HG03460 (cell line): ENCODE results near the gene MTHFD1L.
"Not testable (repeated sequence)": the region's sequence is repeated elsewhere in the genome, so short reads cannot be mapped to it uniquely, and the experiment has no call there.

Source experiments
- ATAC-seq: cut with Tn5 transposase; IDR thresholded peaks from one replicate; pipeline ENCODE4 v1.9.1; 2021; ENCODE audit not compliant: unreplicated experiment

The MTHFD1L gene

DNA sequence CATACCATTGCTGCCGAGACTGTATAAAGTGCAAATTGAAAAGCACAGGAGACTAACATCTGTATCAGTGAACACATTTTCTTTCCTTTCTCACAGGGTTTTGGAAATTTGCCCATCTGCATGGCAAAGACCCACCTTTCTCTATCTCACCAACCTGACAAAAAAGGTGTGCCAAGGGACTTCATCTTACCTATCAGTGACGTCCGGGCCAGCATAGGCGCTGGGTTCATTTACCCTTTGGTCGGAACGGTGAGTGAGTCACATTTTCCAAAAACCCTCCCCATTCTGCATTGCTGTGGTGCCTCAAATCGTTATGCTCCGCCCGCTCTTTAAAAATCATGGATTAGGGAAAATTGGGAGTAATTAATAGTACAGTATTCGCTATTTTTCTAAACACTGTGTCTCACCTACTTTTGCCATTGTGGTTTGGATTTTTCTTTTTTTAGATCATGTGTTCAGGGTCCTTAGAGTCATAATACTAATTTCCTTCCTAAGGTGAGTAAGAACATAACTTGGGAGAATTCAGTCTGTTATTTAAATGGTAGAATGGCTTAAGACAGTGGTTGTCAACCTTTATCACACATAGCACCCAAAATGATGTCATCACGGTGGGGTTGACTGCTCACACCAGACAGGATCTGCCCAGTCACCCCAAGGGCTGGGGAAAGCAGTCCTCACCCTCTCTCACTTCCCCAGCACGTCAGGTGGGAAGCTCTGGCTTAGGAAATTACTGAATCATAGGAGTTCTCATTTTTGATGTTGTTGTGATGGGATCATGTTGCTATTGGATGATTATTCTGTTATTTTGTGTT is 171.6 kb downstream of the MTHFD1L start:
- no peak for ATAC-seq

DNA sequence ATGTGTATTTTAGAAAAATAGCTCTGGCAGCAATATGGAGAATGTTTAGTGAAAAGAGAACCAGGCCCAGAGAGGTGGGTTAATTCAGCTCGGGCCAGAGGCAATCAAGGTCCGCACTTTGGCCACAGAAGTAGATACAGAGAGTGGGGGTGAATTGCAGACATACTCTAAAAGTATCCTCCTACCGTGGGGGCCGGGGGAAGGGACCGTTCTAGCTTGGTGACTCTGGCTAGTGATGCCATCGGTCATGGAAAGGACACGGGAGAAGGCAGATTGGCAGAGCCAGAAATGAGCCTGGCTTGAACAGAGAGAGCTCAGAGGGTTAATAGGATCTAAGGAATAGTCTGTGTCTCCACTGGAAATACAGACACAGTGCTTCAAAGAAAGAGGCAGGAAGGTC is 173.1 kb downstream of the MTHFD1L start:
- ATAC-seq = no peak

DNA sequence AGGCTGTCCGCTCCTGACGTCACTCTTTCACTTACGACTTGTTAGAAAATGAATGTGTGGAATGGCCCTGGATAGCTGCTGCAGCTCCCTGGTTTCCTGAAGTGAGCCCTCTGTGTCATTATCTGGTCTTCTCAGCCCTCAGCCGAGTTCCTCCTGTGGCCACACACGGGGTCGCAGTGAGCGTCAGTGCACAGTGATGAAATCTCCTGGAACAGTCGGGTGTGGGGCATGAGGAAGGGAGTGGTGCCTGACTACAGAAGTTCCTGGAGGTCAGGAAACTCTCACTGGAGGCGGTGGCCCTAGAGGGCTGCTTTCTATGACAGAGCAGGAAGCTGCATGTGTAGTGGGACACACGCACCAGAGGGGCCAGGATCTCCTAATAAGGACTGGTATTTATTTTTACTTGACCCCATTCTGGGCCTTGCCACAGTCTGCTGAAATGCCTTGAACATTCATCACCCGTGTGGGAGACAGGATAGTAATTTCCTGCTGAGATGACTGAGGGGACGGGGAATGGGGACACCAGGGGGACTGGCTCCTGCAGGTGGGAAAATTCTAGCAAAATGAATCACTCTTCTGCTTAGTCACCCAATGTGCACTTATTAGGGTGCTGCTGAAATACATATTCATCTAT is 175.5 kb downstream of the MTHFD1L start:
- not testable (repeated sequence) for ATAC-seq

DNA sequence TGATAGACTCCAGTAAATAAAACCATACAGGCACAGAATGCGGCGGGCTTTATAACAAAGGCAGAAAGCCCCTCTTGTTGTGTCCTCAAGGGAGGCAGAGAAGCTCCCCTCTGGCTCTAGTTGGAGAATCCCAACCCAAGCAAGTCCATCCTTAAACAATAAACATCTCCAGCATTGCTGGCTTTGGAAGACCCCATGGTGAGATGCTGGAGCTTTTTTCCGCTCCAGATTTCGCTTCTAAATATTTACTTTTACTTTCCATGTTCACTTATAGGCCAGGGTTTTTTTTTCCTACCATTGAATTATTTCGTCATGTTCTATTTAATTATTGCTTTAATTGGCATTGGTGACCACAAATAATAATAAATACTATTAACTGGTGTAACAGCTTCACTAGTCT is 176.2 kb downstream of the MTHFD1L start:
- no peak for ATAC-seq

DNA sequence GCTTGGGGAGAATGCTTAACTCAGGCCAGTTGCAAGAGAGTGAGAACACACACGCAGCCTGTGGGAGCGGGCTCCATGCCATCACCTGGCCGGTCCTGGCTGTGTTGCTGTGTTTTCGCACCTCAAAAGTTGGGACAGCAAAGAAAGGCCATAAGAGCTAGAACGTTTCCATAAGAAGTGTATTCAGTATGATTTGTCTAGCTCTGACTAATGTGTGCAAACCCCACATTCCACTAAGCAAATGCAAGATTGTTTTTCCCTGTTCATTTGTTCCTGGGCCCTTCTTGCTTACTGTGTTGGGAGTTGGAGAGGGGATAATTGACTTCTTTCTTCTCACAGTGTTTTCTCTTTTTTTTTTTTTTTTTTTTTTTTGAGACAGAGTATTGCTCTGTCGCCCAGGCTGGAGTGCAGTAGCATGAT is 177.4 kb downstream of the MTHFD1L start:
- not testable (repeated sequence) for ATAC-seq

DNA sequence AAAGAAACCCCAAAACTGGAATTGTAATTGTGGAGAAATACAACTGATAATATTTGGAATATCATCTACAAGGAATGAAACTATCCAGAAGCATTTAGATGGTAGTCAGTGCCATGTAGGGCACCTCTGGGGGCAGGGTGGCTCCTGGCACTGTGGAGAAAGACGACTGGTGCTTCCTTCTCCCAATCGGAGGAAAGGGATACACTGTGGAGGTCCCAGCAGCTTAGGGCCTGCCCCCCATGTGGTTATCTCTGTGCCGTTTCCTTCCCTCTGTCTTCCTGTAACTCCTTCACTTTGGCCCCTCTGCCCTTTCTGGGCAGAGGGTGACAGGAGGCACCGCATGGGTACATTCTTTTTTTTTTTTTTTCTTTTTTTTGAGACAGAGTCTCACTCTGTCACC is 178.4 kb downstream of the MTHFD1L start:
- no peak for ATAC-seq

DNA sequence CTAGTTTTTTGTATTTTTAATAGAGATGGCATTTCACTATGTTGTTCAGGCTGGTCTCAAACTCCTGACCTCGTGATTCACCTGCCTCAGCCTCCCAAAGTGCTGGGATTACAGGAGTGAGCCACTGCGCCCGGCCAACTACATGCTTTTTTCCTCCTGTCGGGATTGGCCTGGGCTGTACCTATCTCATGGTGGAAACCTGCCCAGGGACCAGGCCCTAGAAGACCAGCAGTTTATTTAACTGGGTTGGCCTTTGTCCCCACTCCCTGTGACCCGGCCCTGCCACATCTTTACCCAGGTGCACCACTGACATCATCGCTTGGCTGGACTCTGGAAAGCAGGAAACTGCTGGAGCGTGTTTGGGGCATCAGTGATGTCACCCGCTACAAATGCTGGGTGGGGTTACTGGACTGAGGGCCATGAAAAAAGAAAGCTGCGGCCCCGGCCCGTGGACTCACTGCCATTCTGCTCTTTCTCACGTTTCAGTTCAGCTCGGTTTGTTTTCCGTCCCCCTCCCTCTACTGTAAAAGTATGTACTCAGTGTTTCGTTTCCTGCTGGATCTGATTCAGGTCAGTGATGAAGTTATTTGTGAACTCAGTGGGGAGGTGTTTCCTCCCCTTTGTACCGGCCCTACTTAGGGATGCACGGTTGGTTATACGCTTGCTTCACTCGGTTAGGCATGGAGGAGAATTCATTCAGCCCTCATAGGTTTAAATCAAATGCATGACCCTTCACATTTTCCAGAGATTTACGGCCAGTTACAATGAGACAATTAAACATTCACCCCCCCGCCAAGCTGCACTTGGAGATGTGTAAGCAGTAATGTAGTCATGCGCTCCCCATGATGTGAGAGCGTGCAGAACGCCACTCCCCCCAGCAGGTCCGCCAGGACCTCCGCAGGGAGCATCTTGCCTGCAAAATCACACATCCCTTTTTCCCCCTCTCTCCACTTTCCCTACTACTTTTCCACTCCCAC is 179.3 kb downstream of the MTHFD1L start:
- ATAC-seq = no peak

DNA sequence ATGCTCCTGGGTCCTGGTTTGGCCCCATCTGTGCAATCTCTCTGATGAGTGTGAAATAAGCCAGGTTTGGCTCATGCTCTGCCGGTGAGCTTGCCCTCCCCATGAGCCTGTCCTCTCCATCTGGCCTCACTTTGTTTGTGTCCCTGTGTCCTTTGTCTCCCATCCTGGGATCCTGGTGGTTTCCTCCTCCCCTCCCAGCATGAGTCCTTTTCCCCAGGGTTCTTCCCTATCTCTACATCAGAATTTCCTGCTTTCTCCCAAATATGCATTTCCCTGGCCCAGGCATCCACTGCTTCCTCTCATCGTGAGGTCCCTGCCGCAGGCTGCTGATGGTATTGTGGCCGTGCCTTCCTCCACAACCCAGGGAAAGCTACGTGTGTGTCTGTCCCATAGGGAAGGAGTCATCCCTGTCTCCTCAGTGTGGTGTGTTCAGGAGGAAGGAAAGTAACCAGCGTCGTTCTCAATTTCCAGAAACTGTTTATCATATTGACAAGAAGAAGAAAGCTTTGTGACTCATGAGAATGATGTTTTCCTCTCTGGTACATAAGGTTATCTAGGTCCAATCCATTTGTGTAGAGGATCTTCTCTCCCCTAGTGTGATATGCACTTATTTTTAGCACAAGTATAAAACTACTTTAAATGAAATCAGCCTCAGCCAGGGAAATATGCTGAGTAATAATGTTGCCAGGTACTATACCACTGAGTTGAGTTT is 180.2 kb downstream of the MTHFD1L start:
- ATAC-seq = not testable (repeated sequence)

DNA sequence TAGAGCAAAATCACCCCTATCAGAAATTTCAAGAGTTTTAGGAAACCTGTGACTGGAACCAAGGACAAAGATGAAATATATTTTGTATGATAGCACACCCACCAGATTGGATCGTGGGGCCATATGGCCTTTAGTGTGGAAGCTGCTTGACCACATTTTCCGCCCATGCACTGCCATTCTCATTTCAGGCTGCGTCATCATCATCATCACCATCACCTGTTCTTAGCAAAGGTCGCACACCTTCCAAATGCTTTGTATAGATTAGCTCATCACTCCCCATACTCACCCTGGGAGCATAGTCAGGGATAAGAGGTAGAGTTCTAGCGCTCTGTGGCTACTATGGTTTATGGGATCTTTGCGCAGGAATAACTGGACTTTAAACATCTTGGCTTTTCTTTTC is 185.7 kb downstream of the MTHFD1L start:
- no peak for ATAC-seq

DNA sequence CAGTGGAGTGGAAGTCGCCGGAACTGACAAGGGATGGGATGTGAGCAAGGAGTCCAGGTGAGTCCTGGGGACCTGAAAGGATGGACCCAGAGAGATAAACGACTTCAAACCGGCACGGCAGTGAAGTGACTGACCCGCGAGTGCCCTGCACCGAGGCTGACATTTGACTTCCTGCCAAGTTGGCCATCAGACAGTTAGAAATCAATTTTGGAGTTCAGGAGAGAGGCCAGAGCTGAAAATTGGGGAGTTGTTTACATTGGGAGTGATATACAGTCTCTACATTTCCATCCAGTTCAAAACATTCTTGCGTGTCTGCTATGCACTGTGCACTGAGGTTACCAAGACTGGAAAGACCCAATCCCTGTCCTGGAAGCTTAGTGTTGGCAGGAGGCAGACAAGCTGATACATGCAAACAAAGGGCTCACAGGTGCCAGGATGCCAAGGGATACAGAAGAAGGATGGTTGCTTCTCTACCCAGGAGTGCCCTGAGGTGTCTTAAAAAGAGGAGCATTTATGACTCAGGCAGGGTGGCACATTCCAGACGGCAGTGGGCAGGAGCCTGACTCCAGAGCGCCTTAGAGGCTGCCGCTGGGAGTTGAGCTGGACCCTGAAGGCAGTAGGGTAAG is 186.6 kb downstream of the MTHFD1L start:
- ATAC-seq = no peak

DNA sequence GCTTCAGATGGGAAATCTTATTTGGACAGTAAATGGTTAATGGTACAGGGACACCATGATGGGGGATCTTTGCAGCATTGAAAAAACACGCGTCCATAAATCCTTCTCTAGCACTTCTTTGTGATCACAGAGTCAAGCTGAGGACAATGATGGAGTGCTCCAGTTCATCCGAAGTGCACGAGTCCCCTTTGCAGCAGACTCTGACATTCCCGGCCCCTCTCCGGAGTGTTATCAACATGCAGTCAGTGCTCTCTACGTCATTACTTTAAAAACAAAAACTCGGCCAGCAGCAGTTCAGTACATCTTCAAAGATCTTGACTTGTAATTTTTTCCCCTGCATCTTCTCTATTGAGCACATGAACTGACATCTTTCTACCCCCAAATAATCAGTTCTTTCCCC is 188.8 kb downstream of the MTHFD1L start:
- no peak for ATAC-seq

DNA sequence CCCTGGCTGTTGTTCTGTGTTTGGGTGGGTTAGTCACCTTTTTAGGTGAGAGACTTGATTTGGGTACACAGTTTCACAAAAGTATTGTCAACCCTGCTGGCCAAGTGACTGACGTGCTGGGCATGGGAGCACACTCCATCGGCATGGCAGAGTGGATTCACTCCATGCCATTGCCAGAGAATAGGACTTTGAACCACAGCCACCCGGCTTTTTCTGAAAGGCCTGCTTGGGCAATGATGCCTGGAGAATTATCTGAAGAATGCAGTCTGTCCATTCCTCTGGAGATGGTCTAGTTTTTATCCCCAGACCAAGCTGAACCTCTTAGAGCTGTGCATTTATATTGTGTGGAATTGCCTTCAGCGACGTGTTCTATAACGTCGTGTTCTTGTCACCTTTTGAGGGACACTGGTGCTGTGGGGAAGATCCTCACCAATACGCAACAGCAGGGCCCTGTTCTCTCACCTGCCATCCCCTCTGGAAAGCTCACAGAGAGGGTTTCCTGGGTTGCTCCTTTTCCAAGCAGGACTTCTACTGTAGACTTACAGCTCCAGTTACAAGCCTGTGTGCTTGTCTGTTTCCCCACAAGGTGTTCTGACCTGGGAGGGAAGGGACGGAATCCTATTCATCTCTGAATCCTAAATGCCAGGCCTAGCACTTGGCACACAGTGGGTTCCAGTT is 190.9 kb downstream of the MTHFD1L start:
- no peak for ATAC-seq

DNA sequence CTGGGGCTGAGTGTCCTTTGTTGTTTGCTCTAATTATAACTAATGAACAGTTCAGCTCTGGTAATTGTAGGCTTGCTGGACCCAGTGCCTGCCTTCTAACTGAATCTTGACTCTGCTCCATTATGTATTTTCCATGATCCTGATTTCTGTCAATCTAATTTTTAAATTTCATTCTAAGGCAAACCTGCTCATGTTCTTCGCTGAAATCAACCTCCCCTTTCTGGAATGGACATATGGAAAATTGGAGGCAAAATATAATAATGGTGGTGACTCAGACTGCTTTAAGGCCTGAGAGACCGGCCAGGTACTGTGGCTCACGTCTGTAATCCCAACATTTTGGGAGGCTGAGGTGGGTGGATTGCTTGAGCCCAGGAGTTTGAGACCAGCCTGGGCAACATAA is 191.6 kb downstream of the MTHFD1L start:
- ATAC-seq = no peak

DNA sequence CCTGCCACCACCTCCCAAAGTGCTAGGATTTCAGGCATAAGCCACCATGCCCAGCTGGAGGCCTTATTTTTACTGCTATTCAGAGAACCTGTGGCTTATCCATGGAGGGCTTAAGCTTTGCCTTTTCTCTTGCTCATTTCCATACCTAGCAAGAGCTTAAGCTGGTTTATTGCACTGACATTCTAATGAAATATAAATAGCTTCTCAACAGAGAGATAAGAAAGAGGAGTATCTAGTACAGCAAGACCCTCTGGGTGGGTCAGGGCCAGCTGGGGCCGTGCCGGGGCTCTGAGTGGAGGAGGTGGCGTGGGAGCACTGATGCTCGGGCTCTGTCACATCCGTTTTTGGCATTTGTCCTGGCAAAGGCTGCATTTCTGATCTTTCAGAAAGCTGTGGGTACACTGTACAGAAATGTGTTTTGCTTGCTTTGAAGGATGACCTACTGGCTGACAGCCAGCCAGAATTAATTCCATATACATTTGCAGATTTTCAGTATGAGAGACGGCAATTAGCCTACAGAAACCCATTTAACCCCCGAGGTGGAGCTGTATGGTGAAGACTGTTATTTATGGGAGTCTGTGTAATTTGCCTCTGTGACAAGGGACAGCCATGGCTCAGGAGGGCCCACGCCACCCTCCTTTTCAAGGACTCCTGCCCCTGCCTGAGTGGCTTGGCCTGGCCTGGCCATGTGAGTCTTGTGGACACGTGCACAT is 192.7 kb downstream of the MTHFD1L start:
- ATAC-seq = no peak

DNA sequence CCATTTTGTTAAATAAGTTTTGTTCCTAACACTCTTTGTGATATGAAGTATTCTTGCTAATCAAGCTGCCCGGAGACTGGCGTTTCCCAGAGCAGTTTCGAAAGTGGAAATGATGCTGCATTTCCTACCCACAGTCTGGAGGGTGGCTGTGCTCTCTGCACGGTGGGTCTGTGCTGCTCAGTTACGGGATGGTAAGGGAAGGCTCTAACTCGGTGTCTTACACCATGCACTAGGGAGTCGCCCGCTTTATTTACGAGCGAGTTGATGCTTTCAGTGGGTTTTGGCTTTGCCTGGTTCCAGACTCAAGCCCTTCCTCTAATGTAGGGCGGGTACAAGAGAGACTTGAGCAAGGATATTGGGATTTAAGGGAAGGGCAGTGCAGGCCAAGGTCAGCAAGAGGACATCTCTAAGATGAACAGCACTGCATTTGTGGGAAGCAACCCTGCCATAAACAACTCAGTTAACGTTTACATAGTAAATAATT is 194.2 kb downstream of the MTHFD1L start:
- no peak for ATAC-seq

DNA sequence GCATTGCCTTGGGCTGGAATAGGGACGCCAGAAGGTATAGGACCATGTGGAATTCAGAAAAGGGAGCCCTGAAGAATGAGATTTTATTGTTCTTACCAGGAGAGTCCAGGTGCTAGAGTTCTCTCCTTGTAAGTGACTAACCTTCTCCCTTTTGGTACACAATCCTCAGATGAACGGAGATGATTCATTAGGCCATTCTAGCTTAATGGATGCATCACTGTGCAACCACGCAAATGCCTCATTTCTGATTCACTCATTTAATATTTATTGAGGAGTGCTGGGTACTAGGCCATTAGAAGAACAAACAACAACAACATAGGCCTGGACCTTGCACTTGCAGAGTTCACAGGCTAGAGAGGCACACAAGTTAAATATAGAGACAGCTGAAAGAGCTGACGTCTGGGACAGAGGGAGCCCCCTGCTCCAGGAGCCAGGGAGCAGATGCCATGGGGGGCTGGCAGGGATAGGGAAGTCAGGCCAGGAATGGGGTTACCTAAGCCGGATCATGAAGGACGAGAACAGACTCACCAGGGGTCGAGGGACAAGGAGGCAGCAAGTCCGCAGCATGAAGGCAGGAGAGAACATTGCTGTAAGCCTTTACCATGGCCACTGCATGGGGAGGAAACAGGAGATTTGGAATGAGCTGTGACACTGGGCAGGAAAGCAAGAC is 194.7 kb downstream of the MTHFD1L start:
- no peak for ATAC-seq

DNA sequence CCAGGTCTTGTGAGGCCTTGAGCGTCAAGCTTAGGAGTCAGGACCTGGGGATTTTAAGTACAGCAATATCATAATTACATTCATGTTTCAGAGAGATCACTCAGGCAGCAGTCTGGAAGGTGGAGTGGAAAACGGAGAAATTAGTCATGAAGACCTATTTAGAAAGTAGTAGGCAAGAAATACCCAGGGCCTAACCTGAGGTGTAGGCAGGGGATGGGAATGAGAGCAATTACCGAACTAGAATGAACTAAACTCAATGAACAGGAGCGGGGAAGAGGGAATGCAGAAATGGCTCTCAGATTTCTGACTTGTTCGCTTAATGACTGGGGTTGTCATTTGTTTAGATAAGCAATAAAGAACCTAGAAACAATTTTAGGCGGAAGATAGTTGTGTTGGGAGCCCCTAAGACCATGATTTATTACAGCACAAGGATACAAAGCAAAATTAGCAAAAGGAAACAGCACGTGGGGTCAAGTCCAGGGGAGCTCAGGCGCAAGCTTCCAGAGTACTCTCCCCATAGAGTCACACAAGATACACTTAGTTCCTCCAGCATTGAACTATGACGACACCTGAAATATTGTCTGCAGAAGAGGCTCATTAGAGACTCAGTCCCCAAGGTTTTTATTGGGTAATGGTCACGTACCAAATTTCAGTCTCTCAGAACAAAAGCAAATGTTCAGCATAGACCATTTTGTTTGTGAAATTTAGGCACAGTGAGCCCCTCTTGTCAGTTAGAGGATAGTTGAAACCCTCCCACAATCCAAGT is 195.4 kb downstream of the MTHFD1L start:
- no peak for ATAC-seq

DNA sequence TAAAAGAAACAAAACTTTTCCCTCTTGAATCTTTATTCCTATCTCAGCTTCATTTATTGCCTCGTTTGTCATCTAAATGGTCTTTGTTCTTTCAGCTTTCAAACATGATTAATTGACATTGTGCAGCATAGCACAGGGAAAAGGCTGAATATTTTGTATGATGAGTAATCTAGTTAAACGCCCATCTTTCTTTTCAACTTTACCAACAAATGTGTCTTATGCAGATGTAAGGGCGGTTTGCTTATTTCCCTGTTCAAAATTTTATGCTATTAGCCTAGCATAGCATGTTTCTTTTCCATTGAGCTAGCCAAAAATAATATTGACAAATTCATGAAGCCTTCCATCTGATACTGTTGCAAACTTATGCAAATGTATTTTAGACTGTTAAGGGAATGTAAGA is 197.8 kb downstream of the MTHFD1L start:
- no peak for ATAC-seq
